NT2/D1 (cell line): Measurements from ENCODE around the gene PRTG.

Experiments
- SUZ12 ChIP-seq: IDR thresholded peaks from 2 replicates; pipeline ENCODE4 v1.6.1; 2011; ENCODE audit not compliant: insufficient read length, insufficient read depth; ENCODE audit errors: extremely low read depth
- YY1 ChIP-seq: IDR thresholded peaks from 2 replicates; pipeline ENCODE4 v1.6.1; 2011; ENCODE audit not compliant: insufficient read length, insufficient read depth
- ZNF274 ChIP-seq: IDR thresholded peaks from 2 replicates; pipeline ENCODE4 v1.6.1; 2011; ENCODE audit warnings: mild to moderate bottlenecking, low read depth, low read length

DNA sequence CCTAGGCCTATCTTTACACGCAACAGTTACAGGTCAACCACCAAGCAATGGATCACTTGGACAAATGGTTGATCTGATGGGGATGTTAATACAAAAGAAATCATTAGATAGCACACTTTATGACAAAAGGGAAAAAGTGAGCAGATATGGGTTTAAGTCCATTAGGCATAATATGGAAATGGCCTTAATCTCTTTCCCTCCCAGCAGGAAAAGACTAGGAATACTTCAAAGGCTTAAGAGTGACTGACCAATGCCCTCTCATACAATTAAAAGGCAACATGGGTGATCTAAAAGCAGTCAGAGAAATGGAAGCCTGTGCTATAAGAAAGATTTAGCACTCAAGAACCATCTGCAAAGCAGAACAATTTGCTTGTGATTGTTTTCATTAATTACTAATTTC is 3.3 kb downstream of the PRTG start:
- TF ChIP-seq ZNF274 = no peak
- no peak for TF ChIP-seq YY1
- no peak for TF ChIP-seq SUZ12
